GM19025 (cell line): ENCODE measurements around the gene PARP2.
"Not testable (repeated sequence)": the region's sequence is repeated elsewhere in the genome, so short reads cannot be mapped to it uniquely, and the experiment has no call there.

ENCODE experiments used
- ATAC-seq: cut with Tn5 transposase; IDR thresholded peaks from one replicate; pipeline ENCODE4 v1.9.1; 2021; ENCODE audit warnings: mild to moderate bottlenecking, low read depth, moderate library complexity; ENCODE audit not compliant: unreplicated experiment

Gene PARP2

GRCh38 chr14:20343092-20343861, at the start of gene PARP2:
Gene PARP2 (plus strand): TSS chr14:20343635. CDS start chr14:20343642, 7 bp downstream.
- peak; percentile 94 for ATAC-seq

GRCh38 chr14:20294636-20295035, 48.8 kb upstream of the PARP2 start:
- ATAC-seq = no peak

GRCh38 chr14:20295067-20295466, 48.4 kb upstream of the PARP2 start:
- peak; percentile 82 for ATAC-seq

GRCh38 chr14:20302042-20302755, 41.2 kb upstream of the PARP2 start:
- no peak for ATAC-seq

DNA sequence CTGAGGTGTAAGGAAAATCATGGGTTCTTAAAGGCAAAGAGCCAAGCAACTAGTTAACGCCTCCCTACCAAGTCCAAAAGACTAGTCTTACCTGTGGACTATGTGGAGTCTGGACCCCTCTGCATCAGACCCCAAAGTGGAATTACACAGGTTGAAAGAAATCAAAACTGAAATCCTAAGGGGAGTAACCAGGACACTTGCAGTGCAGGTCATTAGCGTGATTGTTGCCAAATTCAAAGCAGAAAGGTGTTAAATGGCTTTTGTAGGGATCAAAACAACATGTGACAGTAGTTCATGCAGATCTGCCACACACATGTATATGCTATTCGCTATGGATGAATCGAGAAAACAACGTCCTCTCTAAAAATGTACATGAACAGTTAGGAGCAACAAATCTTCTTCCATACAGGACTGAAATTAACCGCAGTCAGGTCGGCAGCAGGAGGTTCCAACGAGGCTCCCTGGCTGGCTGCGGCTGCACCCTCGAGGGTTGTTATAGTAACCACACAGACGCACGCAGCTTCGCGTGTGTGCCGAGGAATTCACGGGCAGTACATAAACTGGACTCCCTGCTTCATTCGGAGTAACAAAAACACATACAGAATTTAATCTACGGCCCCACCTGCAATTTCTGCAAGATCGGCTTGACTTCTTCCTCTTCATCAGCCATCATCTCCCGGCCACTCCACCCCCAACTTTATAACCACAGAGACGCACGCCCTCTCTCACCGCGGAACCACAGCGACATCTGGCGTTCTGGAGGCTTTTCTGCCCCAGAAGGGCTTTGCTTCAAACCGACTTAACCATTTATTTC, 38.0 kb upstream of the PARP2 start, which contains the start of gene TTC5:
Gene TTC5 (minus strand): TSS at position 687 of the 814 bp plus-strand sequence. CDS start 14 bp downstream, at position 673.
- peak; percentile 92 for ATAC-seq

DNA sequence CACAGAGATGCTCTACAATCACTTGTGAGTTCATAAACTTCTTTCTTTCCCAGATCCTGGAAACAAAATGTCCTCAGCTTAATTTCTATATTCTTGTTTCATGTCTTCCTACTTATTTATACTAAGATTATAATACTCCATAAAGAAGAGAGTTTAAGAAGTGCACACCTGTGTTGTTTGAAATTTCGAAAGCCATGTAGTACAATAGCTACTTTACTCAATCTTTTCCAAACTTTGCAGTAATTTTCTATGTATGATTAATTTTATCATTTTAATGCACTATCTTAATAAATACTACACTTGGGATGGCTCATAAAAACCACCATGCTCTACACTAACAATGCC, 37.4 kb upstream of the PARP2 start:
- ATAC-seq = no peak

GRCh38 chr14:20314026-20314425, 29.4 kb upstream of the PARP2 start:
- ATAC-seq = no peak

- no peak for ATAC-seq
These were observed 25.7 kb upstream of the PARP2 start for GRCh38 chr14:20317720-20318119.

GRCh38 chr14:20327005-20327869, 16.2 kb upstream of the PARP2 start:
- ATAC-seq = no peak

DNA sequence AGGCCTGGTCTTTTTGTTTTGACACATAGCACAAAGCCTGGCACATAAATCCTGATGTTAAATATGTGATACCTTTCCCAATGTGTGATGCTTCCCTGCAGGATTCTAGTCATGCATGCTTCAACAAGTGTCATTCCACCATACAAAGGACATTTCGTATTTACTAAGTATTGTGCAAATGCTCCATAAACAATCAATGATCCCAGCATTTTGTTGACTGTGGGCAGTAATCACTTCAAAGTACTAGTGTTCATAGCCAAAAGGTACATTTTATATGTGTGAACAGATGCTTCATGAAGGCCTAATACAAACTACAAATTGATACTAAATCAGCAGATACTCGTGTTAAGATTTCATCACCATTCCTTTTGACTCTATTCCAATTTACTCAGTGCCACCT, 14.7 kb upstream of the PARP2 start:
- no peak for ATAC-seq

DNA sequence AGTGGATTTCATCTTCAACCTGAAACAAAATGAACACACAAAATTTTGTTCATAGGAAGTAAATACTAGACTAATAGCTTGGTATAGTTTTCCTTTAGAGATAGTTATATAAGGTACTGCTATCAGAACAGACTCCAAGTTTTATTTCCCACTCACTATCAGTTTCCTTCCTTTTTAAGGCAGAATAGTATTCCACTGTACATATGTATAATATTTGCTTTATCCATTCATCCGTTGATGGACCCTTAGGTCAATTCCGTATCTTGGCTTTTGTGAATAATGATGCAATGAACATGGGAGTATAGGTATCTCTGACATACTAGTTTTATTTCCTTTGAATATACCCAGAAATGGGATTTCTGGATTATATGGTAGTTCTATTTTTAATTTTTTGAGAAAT, 14.1 kb upstream of the PARP2 start:
- ATAC-seq = no peak

GRCh38 chr14:20331053-20331613, 12.3 kb upstream of the PARP2 start:
- no peak for ATAC-seq

GRCh38 chr14:20332431-20332787, 11.0 kb upstream of the PARP2 start:
- ATAC-seq = no peak

DNA sequence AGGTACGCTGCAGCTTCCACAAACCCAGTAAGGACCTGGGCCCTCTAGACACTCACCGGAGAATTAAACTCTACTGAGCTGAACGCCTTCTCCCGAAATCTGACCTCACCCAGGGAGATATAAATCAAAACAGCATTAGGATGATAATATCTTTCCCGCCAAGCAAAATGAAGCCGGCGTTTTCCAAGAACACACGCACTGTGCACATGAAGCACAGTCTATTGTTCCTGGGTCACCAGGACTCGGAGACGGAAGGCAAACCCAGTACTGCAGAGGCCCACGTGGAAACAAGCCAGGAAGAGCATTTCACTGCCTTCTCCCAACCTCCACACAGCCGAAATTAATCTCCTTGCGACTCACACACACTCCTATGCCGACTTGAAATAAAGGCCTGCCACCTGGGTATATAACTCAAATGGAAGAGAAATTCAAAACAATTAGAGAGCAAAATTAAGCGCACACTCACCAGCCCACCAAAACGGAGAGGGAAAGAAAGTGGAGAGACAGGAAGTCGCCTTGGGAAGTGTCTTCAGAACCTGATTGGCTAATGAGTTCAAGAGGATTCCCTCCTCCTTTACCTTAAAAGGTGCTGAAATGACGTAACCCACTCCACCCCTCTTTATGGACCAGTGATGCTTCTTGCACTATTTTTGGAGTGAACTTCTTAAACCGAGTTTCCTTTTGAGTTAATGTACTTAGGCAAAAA, 10.5 kb upstream of the PARP2 start, which contains the start of gene CCNB1IP1:
Gene CCNB1IP1 (minus strand): TSS at position 492 of the 706 bp plus-strand sequence. CDS start 16,756 bp downstream, outside the sequence.
- ATAC-seq = peak; percentile 99

DNA sequence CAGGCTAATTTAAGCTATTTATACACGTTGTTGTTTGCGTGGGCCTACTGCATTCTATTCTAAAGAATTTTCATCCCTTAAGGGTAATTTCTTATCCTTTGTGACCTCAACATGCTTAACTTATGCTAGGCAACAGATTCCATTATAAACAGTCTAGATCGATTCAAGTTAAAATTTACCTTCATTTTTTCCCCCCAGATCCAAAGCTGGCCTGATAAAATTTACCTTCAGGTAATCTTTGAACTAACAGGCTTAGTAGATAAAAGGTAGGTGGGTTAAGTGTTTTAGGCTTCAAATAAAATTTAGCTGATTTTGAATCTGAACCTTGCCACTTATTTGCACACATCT, 10.0 kb upstream of the PARP2 start:
- ATAC-seq = peak; percentile 17

DNA sequence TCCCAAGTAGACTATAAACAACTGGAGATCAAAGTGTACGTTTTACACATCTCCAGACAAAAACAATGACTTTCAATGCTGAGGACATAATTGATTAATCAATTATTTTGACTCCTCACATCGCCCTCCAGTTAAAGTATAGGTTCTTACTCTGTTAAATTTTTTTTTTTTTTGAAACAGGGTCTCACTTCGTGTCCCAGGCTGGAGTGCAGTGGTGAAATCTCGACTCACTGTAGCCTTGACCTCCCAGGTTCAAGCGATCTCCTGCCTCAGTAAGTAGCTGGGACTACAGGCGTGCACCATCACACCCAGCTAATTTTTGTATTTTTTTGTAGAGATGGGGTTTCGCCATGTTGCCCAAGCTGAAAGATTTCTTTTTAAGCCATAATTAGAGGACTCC, 9.4 kb upstream of the PARP2 start:
- ATAC-seq = no peak

DNA sequence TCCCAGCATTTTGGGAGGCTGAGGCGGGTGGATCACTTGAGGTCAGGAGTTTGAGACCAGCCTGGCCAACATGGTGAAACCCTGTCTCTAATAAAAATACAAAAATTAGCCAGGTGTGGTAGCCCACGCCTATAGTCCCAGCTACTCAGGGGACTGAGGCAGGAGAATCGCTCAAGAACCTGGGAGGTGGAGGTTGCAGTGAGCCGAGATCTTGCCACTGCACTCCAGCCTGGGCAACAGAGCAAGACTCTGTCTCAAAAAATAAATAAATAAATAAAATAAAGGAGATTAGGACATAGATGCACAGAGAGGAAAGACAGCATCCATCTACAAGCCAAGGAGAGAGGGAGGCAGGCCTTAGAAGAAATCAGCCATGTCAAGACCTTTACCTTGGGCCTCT, 2.4 kb upstream of the PARP2 start:
- ATAC-seq = not testable (repeated sequence)

DNA sequence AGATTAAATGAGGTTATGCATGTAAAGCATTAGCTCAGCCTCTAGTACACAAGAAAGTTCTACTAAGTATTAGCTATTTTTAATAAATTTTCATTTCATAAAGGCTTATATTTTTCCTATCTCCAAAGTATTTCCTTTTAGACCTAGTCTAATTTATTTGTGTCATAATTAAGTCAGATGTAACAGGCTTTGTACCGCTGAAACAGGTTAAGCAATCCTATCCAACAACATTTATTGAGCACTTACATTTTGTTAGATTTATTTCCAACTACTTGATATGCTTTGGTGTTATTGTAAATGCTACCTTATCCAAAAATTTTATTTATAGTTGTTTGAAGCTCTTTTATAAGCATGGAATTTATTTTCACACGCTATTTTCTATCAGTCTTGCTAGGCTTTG, 1.8 kb upstream of the PARP2 start:
- no peak for ATAC-seq

GRCh38 chr14:20343862-20344220, 406 bp downstream of the PARP2 start:
- no peak for ATAC-seq
